Chondrocyte (in vitro differentiated cells): ENCODE measurements around the gene PDCD4. TPM values are rescaled to one million over a fixed set of nuclear protein-coding genes. Genes with fewer than 3 reads are reported as not detected.

Experiments used
- DNase-seq: peaks from one replicate; pipeline ENCODE4 v3.0.0; 2021; ENCODE audit warnings: mixed read lengths, low spot score
- H3K27ac Mint-ChIP-seq: one replicate; pipeline ENCODE4 v1.8.0; 2021; ENCODE audit warnings: mild to moderate bottlenecking, moderate library complexity, mixed read lengths; ENCODE audit not compliant: unreplicated experiment
- H3K27me3 Mint-ChIP-seq: 2 replicates; pipeline ENCODE4 v1.8.0; 2021; ENCODE audit warnings: low read depth, mixed read lengths
- H3K36me3 Mint-ChIP-seq: 2 replicates; pipeline ENCODE4 v1.8.0; 2021; ENCODE audit warnings: low read depth, mixed read lengths
- H3K4me1 Mint-ChIP-seq: 2 replicates; pipeline ENCODE4 v1.8.0; 2021; ENCODE audit warnings: low read depth, mild to moderate bottlenecking, mixed read lengths
- H3K4me3 Mint-ChIP-seq: one replicate; pipeline ENCODE4 v1.8.0; 2021; ENCODE audit warnings: mild to moderate bottlenecking, moderate library complexity, mixed read lengths; ENCODE audit not compliant: unreplicated experiment
- H3K9me3 Mint-ChIP-seq: 2 replicates; pipeline ENCODE4 v1.8.0; 2021; ENCODE audit warnings: low read depth, mixed read lengths
- total RNA-seq: library from RNA; stranded (reverse); gene quantifications from 3 replicates; pipeline ENCODE4 v1.2.1, GENCODE V29; 2021
- TF ChIP-seq, protein P1 (sequence below): fragments of 200-600 bp; sonication (generic); IDR thresholded peaks from 2 replicates; pipeline ENCODE4 v1.5.0; 2021; ENCODE audit warnings: antibody characterized with exemption, mild to moderate bottlenecking, moderate library complexity

The PDCD4 gene
- total RNA-seq, 1 donor from 2014 or later, result 80.3 TPM

DNA sequence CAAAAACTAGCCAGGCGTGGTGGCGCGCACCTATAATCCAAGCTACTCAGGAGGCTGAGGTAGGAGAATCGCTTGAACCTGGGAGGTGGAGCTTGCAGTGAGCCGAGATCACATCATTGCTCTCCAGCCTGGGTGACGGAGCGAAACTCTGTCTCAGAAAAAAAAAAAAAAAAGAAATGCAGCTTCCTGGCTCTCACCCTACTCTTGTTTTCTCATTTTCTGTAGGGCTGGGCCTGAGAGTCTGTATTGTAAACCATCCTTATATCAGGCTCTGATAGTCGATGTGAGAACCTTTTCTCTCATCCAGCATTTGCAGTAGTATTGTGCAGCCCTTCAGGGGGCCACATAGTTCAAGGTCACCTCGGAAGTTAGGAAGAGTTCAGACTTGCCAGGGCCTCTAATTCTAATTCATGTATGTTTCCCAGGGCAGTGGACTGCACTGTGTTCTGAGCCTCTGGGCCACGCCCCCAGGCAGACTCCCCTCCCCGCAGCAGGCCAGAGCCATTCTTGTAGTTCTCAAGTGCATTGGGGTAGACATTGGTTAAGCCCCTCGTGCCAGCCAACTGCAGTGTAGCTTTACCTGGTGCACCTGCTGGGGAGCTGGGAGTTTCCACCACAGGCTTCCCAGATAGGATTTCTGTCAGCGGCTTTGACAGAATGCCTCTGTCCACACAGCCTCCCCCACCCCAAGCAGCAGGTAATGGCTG, 38.3 kb upstream of the PDCD4 start:
- no peak overlapping the region for H3K27ac Mint-ChIP-seq
- DNase-seq, result no peak
- no peaks in the 10 kb centered on the region for H3K9me3 Mint-ChIP-seq
- no peaks in the 10 kb centered on the region for H3K36me3 Mint-ChIP-seq
- no peak overlapping the region for H3K4me3 Mint-ChIP-seq
- H3K27me3 Mint-ChIP-seq, result no peaks in the 10 kb centered on the region
- TF ChIP-seq, protein P1, sequence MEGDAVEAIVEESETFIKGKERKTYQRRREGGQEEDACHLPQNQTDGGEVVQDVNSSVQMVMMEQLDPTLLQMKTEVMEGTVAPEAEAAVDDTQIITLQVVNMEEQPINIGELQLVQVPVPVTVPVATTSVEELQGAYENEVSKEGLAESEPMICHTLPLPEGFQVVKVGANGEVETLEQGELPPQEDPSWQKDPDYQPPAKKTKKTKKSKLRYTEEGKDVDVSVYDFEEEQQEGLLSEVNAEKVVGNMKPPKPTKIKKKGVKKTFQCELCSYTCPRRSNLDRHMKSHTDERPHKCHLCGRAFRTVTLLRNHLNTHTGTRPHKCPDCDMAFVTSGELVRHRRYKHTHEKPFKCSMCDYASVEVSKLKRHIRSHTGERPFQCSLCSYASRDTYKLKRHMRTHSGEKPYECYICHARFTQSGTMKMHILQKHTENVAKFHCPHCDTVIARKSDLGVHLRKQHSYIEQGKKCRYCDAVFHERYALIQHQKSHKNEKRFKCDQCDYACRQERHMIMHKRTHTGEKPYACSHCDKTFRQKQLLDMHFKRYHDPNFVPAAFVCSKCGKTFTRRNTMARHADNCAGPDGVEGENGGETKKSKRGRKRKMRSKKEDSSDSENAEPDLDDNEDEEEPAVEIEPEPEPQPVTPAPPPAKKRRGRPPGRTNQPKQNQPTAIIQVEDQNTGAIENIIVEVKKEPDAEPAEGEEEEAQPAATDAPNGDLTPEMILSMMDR, result no peak
- H3K4me1 Mint-ChIP-seq, result peaks cover 36% of the 10 kb centered on the region

DNA sequence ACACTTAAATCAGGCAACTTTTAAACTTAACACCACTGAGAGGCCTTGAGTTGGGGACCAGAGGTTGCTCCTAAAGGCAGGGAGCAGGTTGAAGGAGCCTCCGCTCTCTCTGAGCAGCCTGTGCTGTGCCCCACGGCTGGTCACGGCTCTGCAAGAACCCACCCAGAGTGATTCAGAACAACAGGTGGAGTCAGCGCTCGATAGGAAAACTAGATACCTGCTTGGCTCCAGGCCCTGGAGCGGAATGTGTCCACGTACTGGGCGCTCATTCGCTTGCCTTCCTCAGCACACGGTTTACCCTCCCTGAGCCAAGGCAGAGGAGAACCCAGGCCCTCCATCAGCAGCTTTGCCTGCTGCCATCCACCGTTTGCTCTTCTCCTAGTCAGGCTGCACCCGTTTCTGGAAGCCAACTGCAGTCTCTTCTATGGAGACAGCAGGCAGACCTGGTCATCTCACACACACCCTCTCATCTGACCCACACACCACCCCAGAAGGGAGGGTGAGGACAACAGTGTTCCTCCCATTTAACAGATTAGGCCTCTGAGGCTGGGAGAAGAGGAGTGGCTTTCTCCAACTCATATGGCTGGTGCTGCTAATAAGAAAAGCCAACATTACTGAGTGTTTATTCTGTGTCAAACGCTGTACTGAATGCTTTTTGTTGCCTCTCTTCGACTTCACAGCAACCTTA, 37.6 kb upstream of the PDCD4 start:
- H3K27me3 Mint-ChIP-seq, result no peaks in the 10 kb centered on the region
- H3K27ac Mint-ChIP-seq, result no peak overlapping the region
- DNase-seq, result no peak
- H3K4me3 Mint-ChIP-seq, result no peak overlapping the region
- TF ChIP-seq, protein P1, result no peak
- H3K4me1 Mint-ChIP-seq, result peaks cover 39% of the 10 kb centered on the region
- no peaks in the 10 kb centered on the region for H3K36me3 Mint-ChIP-seq
- H3K9me3 Mint-ChIP-seq, result no peaks in the 10 kb centered on the region

DNA sequence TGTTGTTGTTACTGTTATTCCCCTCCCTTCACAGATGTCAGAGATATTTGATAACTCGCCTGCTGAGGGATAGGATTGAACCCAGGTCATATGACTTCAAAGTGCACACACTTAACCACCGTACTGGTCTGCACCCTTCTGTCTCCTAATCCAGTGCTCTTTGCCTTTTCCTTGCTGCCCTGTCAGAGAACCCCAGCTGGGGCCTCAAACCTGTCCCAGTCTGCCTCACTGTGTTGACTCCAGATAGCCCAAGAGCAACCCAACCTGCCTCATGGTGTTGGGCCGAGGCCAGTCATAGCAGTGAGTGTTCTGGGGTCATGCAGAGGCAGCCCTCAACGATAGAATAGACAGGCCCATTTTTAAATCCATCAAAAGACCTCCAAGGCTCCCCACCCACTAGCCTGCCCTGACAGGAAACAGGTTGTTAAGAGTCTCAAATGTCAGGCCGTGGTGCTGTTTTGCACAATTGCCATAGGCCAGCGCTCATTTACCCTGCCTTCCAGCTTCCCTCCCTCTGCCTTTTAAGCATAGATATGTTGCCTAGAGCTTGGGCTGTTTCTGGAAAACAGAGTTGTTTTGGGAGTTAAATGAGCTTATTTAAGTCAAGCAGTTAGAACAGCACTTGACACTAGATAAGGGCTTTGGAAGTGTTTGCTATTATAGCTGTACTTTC, 37.0 kb upstream of the PDCD4 start:
- H3K4me1 Mint-ChIP-seq, result peaks cover 46% of the 10 kb centered on the region
- no peak overlapping the region for H3K4me3 Mint-ChIP-seq
- DNase-seq, result no peak

DNA sequence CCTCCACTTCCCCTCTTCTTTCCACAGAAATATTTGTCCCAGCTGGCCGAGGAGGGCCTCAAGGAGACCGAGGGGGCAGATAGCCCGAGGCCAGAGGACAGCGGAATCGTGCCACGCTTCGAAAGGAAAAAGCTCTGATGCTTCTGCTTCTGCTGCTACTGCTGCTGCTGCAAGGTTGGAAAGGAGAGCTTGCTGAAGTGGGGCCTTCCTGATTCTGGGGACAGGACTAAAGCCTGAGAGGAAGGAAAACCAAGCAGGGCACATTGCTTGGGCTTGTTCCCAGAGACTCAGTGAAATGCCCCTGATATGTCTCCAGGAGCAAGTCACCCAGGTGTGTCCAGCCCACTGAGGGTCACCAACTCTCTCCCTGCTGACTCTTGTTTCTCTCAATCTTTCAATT, 35.9 kb upstream of the PDCD4 start:
- H3K27me3 Mint-ChIP-seq, result no peaks in the 10 kb centered on the region
- no peak for DNase-seq
- TF ChIP-seq, protein P1, result no peak
- H3K4me1 Mint-ChIP-seq, result peaks cover 55% of the 10 kb centered on the region
- H3K27ac Mint-ChIP-seq, result peak overlapping the region; percentile 19
- no peaks in the 10 kb centered on the region for H3K36me3 Mint-ChIP-seq
- no peak overlapping the region for H3K4me3 Mint-ChIP-seq
- no peaks in the 10 kb centered on the region for H3K9me3 Mint-ChIP-seq

More for the DNA sequence above, 37.0 kb upstream of the PDCD4 start:
- TF ChIP-seq, protein P1, result no peak
- Mint-ChIP-seq H3K27ac (peak overlapping the region; percentile 33), H3K36me3 (no peaks in the 10 kb centered on the region), H3K27me3 (no peaks in the 10 kb centered on the region), H3K9me3 (no peaks in the 10 kb centered on the region)

DNA sequence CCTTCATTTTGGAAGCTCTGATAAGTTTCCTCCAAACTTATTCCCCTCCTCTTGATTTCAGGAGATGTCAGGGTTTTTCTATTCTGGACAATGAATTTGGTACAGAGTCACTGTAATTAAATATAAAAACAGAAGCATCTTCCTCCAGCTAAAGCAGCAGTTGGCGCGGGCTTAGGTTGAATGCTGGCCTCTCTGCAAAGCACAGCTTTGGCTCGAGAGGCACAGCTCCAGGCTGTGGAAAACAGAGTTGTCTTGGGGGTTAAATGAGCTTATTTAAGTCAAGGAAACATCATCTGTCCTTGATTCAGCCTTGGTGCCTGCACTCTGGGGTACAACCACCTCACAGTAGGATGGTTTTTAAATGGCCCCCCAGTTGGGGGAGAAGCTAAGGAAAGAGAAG, 35.0 kb upstream of the PDCD4 start:
- Mint-ChIP-seq H3K36me3 (no peaks in the 10 kb centered on the region), H3K4me3 (no peak overlapping the region), H3K27me3 (no peaks in the 10 kb centered on the region), H3K27ac (no peak overlapping the region), H3K4me1 (peaks cover 60% of the 10 kb centered on the region), H3K9me3 (no peaks in the 10 kb centered on the region)
- DNase-seq, result no peak
- TF ChIP-seq, protein P1, result no peak
